ENCODE data around the gene RIN1.

DNA sequence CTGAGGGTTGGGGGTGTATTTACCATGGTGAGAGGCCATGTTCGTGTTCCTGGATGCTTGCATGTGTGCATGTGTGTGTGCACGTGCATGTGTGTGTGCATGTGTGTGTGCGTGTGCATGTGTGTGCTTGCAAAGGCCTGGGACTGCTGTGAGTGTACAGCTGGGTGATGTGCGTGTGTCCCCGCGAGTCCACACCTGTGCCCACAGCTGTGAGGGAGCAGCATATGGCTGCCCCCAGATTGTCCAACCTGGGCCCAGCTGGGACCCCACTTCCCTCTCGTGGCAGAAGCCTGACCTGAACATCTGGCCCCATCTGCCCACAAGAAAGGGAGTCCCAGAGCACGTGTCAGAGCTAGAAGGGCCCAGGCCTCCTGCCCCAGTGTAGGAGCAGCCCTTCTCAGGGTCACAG is 11.0 kb downstream of the RIN1 start:
- TF ChIP-seq ZFP3 (CRISPR knock-in tag; IDR thresholded peaks at IDR 0.05) (no peak), RARB (CRISPR knock-in tag; IDR thresholded peaks at IDR 0.05) (no peak), GLIS3 (CRISPR knock-in tag; IDR thresholded peaks at IDR 0.05) (no peak), BACH2 (CRISPR knock-in tag; IDR thresholded peaks at IDR 0.05; ENCODE audit: borderline replicate concordance) (no peak), ISL1 (CRISPR knock-in tag; IDR thresholded peaks at IDR 0.05) (no peak), PATZ1 (CRISPR knock-in tag; IDR thresholded peaks at IDR 0.05; ENCODE audit: borderline replicate concordance) (no peak), ARNTL (CRISPR knock-in tag; IDR thresholded peaks at IDR 0.05; ENCODE audit: borderline replicate concordance, low read depth) (no peak)
- TF ChIP-seq, protein P1, sequence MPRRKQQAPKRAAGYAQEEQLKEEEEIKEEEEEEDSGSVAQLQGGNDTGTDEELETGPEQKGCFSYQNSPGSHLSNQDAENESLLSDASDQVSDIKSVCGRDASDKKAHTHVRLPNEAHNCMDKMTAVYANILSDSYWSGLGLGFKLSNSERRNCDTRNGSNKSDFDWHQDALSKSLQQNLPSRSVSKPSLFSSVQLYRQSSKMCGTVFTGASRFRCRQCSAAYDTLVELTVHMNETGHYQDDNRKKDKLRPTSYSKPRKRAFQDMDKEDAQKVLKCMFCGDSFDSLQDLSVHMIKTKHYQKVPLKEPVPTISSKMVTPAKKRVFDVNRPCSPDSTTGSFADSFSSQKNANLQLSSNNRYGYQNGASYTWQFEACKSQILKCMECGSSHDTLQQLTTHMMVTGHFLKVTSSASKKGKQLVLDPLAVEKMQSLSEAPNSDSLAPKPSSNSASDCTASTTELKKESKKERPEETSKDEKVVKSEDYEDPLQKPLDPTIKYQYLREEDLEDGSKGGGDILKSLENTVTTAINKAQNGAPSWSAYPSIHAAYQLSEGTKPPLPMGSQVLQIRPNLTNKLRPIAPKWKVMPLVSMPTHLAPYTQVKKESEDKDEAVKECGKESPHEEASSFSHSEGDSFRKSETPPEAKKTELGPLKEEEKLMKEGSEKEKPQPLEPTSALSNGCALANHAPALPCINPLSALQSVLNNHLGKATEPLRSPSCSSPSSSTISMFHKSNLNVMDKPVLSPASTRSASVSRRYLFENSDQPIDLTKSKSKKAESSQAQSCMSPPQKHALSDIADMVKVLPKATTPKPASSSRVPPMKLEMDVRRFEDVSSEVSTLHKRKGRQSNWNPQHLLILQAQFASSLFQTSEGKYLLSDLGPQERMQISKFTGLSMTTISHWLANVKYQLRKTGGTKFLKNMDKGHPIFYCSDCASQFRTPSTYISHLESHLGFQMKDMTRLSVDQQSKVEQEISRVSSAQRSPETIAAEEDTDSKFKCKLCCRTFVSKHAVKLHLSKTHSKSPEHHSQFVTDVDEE (CRISPR knock-in tag; IDR thresholded peaks at IDR 0.05): no peak

Measured in SK-N-SH treated with all-trans-retinoic acid at 6 μM for 48 hours (cell line).